IMR-90 (cell line): ENCODE results near the gene RNF11. TPM values are rescaled to one million over a fixed set of nuclear protein-coding genes. Genes with fewer than 3 reads are reported as not detected.
A peak's percentile ranks its signal among the peaks of the same experiment; 100 is the strongest.

Experiments used
- ATAC-seq: fragments of 200-7000 bp; cut with Tn5 transposase; 2 replicates; pipeline ENCODE4 v1.9.1; 2020; ENCODE audit warnings: low read depth, mild to moderate bottlenecking, moderate library complexity
- BruUV-seq: library from RNA; stranded (reverse); fragments of 400-500 nt; replicated peaks from 2 replicates; lab custom pipeline; 2021; lab: Mats Ljungman, UMichigan
- CTCF ChIA-PET: fragments of 300-600 bp; formaldehyde crosslinking; extraction: SDS; loops from one replicate; lab custom pipeline; 2021; ENCODE audit warnings: antibody characterized with exemption; lab: Yijun Ruan, JAX
- POLR2A ChIA-PET: fragments of 300-600 bp; sonication (Branson Sonifier 250); formaldehyde crosslinking; loops from one replicate; lab custom pipeline; 2022; ENCODE audit warnings: antibody characterized with exemption; ENCODE audit not compliant: unreplicated experiment; lab: Charles Lee
- DNase-seq: peaks from one replicate; pipeline ENCODE4 v3.0.0; 2013
- H2AFZ ChIP-seq: replicated peaks from 2 replicates; pipeline ENCODE3; 2013; ENCODE audit warnings: low read length, mild to moderate bottlenecking; ENCODE audit not compliant: poor library complexity
- H2AK5ac ChIP-seq: 2 replicates; pipeline ENCODE4 v1.6.1; 2013; ENCODE audit warnings: low read depth, low read length, inconsistent platforms
- H2AK9ac ChIP-seq: replicated peaks from 2 replicates; pipeline ENCODE3; 2013; ENCODE audit warnings: mild to moderate bottlenecking, low read depth, low read length, moderate library complexity; ENCODE audit not compliant: poor library complexity
- H2BK120ac ChIP-seq: 2 replicates; pipeline ENCODE4 v1.6.1; 2013; ENCODE audit warnings: low read depth, low read length, inconsistent platforms
- H2BK15ac ChIP-seq: 3 replicates; pipeline ENCODE4 v1.6.1; 2013; ENCODE audit warnings: low read depth, low read length, inconsistent platforms
- H2BK20ac ChIP-seq: 2 replicates; pipeline ENCODE4 v1.6.1; 2013; ENCODE audit warnings: low read depth, mild to moderate bottlenecking, inconsistent platforms, low read length, moderate library complexity
- H2BK5ac ChIP-seq: 2 replicates; pipeline ENCODE4 v1.6.1; 2013; ENCODE audit warnings: mild to moderate bottlenecking, low read depth, low read length, inconsistent platforms; ENCODE audit not compliant: poor library complexity, severe bottlenecking
- H3K14ac ChIP-seq: replicated peaks from 2 replicates; pipeline ENCODE4 v1.6.1; 2013; ENCODE audit warnings: low read depth, low read length, inconsistent platforms
- H3K18ac ChIP-seq: 2 replicates; pipeline ENCODE4 v1.6.1; 2013; ENCODE audit warnings: low read depth, low read length, control low read depth
- H3K23ac ChIP-seq: 2 replicates; pipeline ENCODE4 v1.6.1; 2013; ENCODE audit warnings: low read depth, low read length, inconsistent platforms
- H3K27ac ChIP-seq: 2 replicates; pipeline ENCODE4 v1.5.1; 2013; ENCODE audit warnings: mild to moderate bottlenecking, control low read depth, low read length; ENCODE audit not compliant: insufficient read depth
- H3K27me3 ChIP-seq: 2 replicates; pipeline ENCODE4 v1.6.1; 2013; ENCODE audit warnings: low read length; ENCODE audit not compliant: control insufficient read depth, insufficient read depth
- H3K36me3 ChIP-seq: 2 replicates; pipeline ENCODE4 v1.6.1; 2013; ENCODE audit warnings: low read length, mixed read lengths; ENCODE audit not compliant: control insufficient read depth, insufficient read depth
- H3K4ac ChIP-seq: 2 replicates; pipeline ENCODE4 v1.6.1; 2013; ENCODE audit warnings: low read depth, low read length, inconsistent platforms
- H3K4me1 ChIP-seq: 2 replicates; pipeline ENCODE4 v1.6.1; 2013; ENCODE audit warnings: low read length, mixed read lengths; ENCODE audit not compliant: control insufficient read depth, insufficient read depth
- H3K4me2 ChIP-seq: 2 replicates; pipeline ENCODE4 v1.6.1; 2013; ENCODE audit warnings: low read depth, mild to moderate bottlenecking, control low read depth, low read length, moderate library complexity
- H3K4me3 ChIP-seq: 2 replicates; pipeline ENCODE4 v1.5.1; 2013; ENCODE audit warnings: low read depth, mild to moderate bottlenecking, control low read depth, low read length, moderate library complexity; ENCODE audit not compliant: insufficient read depth
- H3K56ac ChIP-seq: 2 replicates; pipeline ENCODE4 v1.6.1; 2013; ENCODE audit warnings: low read length, inconsistent platforms; ENCODE audit not compliant: insufficient read depth; ENCODE audit errors: extremely low read depth
- H3K79me1 ChIP-seq, 2 experiments: 2 replicates each; pipeline ENCODE4 v1.6.1; 2013; ENCODE audit warnings: low read length in 2 of 2, inconsistent platforms in 1 of 2, low read depth in 1 of 2
- H3K9ac ChIP-seq: 2 replicates; pipeline ENCODE4 v1.6.1; 2013; ENCODE audit warnings: low read depth, low read length, control low read depth
- H3K9me1 ChIP-seq: 2 replicates; pipeline ENCODE4 v1.6.1; 2013; ENCODE audit warnings: low read length, inconsistent platforms; ENCODE audit not compliant: insufficient read depth
- H3K9me3 ChIP-seq: 2 replicates; pipeline ENCODE4 v1.6.1; 2013; ENCODE audit warnings: low read length; ENCODE audit not compliant: control insufficient read depth, insufficient read depth
- H4K20me1 ChIP-seq: 2 replicates; pipeline ENCODE4 v1.6.1; 2013; ENCODE audit warnings: low read length, inconsistent platforms; ENCODE audit not compliant: insufficient read depth
- H4K5ac ChIP-seq: 2 replicates; pipeline ENCODE4 v1.6.1; 2013; ENCODE audit warnings: mild to moderate bottlenecking, low read depth, low read length, control low read depth
- H4K8ac ChIP-seq, 2 experiments: 2 replicates each; pipeline ENCODE4 v1.6.1; 2013; ENCODE audit warnings: low read depth in 2 of 2, low read length in 2 of 2, control low read depth in 1 of 2, inconsistent platforms in 1 of 2
- H4K91ac ChIP-seq: 2 replicates; pipeline ENCODE4 v1.6.1; 2013; ENCODE audit warnings: low read depth, low read length, inconsistent platforms; ENCODE audit not compliant: insufficient read depth
- CHD1 ChIP-seq: IDR thresholded peaks from 2 replicates; pipeline ENCODE4 v1.6.1; 2012; ENCODE audit warnings: low read depth, low read length, improper control_type of control experiment
- FOS ChIP-seq: fragments of 150-350 bp; IDR thresholded peaks from 2 replicates; pipeline ENCODE4 v1.6.1; 2016; ENCODE audit warnings: low read depth, low read length
- MAFK ChIP-seq: IDR thresholded peaks from 2 replicates; pipeline ENCODE4 v1.6.1; 2012; ENCODE audit warnings: low read depth, low read length, improper control_type of control experiment
- RFX5 ChIP-seq: IDR thresholded peaks from 2 replicates; pipeline ENCODE4 v1.8.0; 2012; ENCODE audit warnings: low read depth, mild to moderate bottlenecking, low read length, moderate library complexity
- SMC3 ChIP-seq: fragments of 150-350 bp; IDR thresholded peaks from 2 replicates; pipeline ENCODE4 v1.6.1; 2016; ENCODE audit warnings: low read depth, mild to moderate bottlenecking, antibody characterized with exemption, low read length, moderate library complexity
- WGBS, 2 experiments: methylation state at CpG; one replicate each; pipeline versions ENCODE4 v1.1.5 to v1.1.7; 2013; ENCODE audit warnings: missing lambda C conversion rate in 2 of 2; ENCODE audit not compliant: insufficient read length in 1 of 2; ENCODE audit errors: extremely low coverage in 2 of 2; 5-methylcytosine and 5-hydroxymethylcytosine counted together
- dilution Hi-C: fragments of 300-500 bp; cut with HindIII; formaldehyde crosslinking; loops from one replicate; pipeline ENCODE4 v1.14.3; 2018; ENCODE audit warnings: low sequenced_read_pairs; ENCODE audit not compliant: unreplicated experiment
- in situ Hi-C: fragments of 300-500 bp; cut with MboI; formaldehyde crosslinking; loops from 3 replicates; pipeline ENCODE4 v1.14.3; 2019; ENCODE audit warnings: low sequenced_read_pairs, inconsistent platforms, mixed read lengths
- intact Hi-C: fragments of 100-400 bp; cut with micrococcal nuclease; formaldehyde crosslinking; loops from 2 replicates; pipeline ENCODE4 v1.10.0; 2022
- polyA plus RNA-seq, 3 experiments: library from polyadenylated mRNA; depleted of rRNA; stranded (reverse); fragments of >200 nt; gene quantifications; 2 replicates each; pipeline ENCODE4 v1.2.3, GENCODE V29; 2012; ENCODE audit warnings: low replicate concordance in 1 of 3
- total RNA-seq: library from RNA; depleted of rRNA; stranded (reverse); fragments of >200 nt; gene quantifications from 2 replicates; pipeline ENCODE4 v1.2.3, GENCODE V29; 2012

The RNF11 gene
- total and polyA plus RNA-seq, 2 of the 4 experiments (the other 2 are of a cell fraction) = 63.3 to 64.1 TPM

GRCh38 chr1:51263147-51263877, 27.2 kb downstream of the RNF11 start (continued):
- no peak for TF ChIP-seq CHD1

- in situ Hi-C loops = no loop called here
- no peak overlapping the region for H2AK9ac ChIP-seq
- peaks cover 36 to 74% of the 10 kb centered on the region in 2 experiments for H3K79me1 ChIP-seq
- no TSS peak for BruUV-seq
- no peaks in the 10 kb centered on the region for H3K9me3 ChIP-seq
- H3K4me3 ChIP-seq = no peak overlapping the region
- no peaks in the 10 kb centered on the region; the same call in 1 of the 2 replicates for H3K36me3 ChIP-seq
- no peak overlapping the region for H3K27ac ChIP-seq
- H4K5ac ChIP-seq = no peak overlapping the region
- H3K56ac ChIP-seq = no peak overlapping the region
- H3K27me3 ChIP-seq = no peaks in the 10 kb centered on the region
- peak overlapping the region; percentile 47 for H2BK5ac ChIP-seq
- H2BK120ac ChIP-seq = no peak overlapping the region
- POLR2A ChIA-PET = no interaction called here
- peaks cover 17% of the 10 kb centered on the region for H3K4me1 ChIP-seq
- H4K8ac ChIP-seq = no peak overlapping the region; a peak in 1 of 4 replicates
- DNase-seq (peak; percentile 96), ATAC-seq (peak; percentile 85)
- H3K4ac ChIP-seq = no peak overlapping the region
- no peak overlapping the region for H3K18ac ChIP-seq
- H4K20me1 ChIP-seq = peaks cover 59% of the 10 kb centered on the region
- H2AFZ ChIP-seq = no peak overlapping the region
- H3K4me2 ChIP-seq = peak overlapping the region; percentile 42; the same call in 1 of the 2 replicates
- H2BK20ac ChIP-seq = no peak overlapping the region
- CTCF ChIA-PET = interaction anchor here (0.8 kb wide), 1 partner anchor 16 kb away, joined by 3 read pairs; no protein-coding TSS in a partner anchor
- no peak overlapping the region for H4K91ac ChIP-seq
- TF ChIP-seq MAFK = peak; percentile 82
- 0 out of 2 replicates have a peak, but pooled peaks have one; percentile 11 for TF ChIP-seq FOS
- TF ChIP-seq RFX5 = no peak
- TF ChIP-seq SMC3 = no peak
- H3K14ac ChIP-seq = no peak overlapping the region
- dilution Hi-C loops = no loop called here
- H2BK15ac ChIP-seq = no peak overlapping the region
- peaks cover 16% of the 10 kb centered on the region for H3K9me1 ChIP-seq
- intact Hi-C loops = loop anchor here (10.0 kb wide), 1 partner anchor 160 kb away; no protein-coding TSS in a partner anchor
- no peak overlapping the region for H3K9ac ChIP-seq
- no peak overlapping the region for H3K23ac ChIP-seq
- H2AK5ac ChIP-seq = 0 out of 2 replicates have a peak overlapping the region, but pooled peaks have one; percentile 45
- 6% methylated on average over 2 of the region's 3 CpGs; no CpG with 5 or more reads in 1 of the 2 experiments for WGBS, 2 experiments
These were observed 28.4 kb downstream of the RNF11 start for GRCh38 chr1:51264451-51264850.
